Non-pigmented ciliary epithelial cell (primary cell): ENCODE results near the gene NPB.

Source experiments
- DNase-seq: peaks from one replicate; pipeline ENCODE4 v3.0.0-alpha.2; 2010; ENCODE audit warnings: low read depth

Gene NPB

DNA sequence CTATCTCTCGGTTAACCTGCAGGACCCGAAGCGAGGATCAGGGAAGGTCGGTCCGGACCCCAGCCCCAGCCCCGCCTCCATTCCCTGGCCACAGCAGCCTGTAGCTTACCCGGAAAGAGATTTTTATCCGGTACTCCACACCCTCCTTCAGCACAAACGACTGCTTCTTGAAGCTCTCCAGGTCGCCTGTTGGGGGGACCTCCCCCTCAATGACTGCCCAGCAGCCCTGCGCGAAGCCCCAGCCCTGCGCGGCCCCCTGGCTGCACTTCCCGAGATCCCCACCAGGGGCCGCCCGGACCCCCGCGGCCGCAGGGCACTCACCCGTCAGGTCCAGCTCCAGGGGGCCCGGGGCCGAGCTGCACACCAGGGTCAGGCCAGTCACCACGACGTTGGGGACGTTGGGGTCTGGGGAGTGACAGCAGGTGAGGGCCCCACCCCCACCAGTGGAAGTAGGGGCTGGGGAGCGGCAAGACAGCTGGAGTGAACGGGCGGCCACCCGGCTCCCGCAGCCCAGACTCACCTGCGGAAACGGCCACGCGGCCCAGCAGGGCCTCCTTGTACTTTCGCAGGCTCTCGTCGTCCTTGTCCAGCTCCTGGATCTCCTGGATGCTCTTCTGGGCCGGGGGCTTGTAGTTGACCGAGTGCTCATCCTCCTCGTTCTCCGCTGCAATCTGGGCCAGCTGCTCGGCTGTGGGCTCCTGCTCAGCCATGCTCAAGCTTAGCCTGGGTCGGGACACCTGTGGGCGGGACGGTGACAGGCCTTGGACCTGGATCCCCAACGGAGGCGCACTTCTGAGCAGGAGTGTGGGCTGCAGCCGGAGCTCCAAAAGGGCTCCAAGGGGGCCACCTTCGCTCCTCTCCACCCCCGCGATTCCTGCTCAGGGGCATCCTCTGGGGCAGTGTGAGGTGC is 32.6 kb upstream of the NPB start:
- DNase-seq = no peak

DNA sequence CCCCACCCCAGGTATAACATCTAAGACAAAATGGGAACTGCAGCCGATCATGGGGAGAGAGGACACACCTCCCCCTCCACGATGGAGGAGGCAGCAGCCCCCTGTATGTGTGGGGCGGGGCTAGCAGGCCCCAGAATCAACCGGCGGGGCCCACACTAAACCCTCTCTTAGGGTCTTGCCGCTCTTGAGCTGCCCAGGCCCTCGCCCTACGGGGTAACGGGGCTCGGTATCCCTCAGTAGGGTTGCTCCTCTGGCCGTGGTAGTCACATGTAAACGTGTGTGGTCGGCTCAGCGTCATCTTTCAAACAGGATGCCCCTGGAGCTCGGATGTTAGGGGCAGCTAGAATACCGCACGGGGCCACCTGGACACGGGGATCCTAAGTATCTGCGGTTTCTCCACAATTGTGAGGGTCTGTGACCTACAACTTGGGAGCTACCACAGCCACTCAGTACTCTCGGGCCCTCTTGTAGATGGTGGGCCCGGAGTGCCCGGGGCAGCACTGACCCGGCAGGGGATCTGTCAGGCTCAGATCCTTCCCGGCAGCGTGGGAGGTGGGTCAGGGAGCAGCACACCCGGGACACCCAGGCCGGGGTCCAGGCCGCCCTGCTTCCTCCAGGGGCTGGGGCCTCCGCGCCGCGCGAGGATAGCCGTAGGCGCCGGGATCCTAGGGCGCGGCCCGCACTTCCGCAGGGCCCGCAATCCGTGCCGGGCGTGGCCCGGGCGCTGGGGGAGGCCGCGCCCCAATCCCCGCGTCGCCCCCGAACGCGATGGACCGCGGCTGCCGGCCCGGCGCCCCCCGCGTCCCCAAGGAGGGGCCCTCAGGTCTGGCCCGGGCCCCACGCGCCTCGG is 31.7 kb upstream of the NPB start:
- no peak for DNase-seq

DNA sequence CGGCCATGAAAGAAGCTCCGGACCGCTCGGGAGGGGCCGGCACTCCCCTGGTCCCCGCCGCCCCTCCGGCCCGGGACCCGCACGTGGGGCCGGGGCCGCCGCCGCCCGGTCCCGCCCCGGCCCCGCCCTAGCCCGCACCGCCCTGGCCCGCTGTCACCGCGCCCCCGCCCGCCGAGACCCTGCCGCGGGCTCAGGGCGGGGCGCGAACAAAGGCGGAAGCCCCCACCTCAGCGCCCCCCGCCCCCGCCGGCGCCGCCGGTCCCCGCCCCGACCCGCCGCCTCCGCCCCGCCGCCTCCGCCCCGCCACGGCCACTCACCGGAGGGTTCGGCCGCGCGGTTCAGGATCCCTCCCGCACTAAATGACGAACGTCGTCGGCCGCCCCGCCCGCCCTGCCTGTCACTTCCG is 31.1 kb upstream of the NPB start, which contains the start of gene ARHGDIA:
TSS of gene ARHGDIA (minus strand) at position 357 of the 406 bp plus-strand sequence. CDS start 1,407 bp downstream, outside the sequence.
- DNase-seq = no peak

DNA sequence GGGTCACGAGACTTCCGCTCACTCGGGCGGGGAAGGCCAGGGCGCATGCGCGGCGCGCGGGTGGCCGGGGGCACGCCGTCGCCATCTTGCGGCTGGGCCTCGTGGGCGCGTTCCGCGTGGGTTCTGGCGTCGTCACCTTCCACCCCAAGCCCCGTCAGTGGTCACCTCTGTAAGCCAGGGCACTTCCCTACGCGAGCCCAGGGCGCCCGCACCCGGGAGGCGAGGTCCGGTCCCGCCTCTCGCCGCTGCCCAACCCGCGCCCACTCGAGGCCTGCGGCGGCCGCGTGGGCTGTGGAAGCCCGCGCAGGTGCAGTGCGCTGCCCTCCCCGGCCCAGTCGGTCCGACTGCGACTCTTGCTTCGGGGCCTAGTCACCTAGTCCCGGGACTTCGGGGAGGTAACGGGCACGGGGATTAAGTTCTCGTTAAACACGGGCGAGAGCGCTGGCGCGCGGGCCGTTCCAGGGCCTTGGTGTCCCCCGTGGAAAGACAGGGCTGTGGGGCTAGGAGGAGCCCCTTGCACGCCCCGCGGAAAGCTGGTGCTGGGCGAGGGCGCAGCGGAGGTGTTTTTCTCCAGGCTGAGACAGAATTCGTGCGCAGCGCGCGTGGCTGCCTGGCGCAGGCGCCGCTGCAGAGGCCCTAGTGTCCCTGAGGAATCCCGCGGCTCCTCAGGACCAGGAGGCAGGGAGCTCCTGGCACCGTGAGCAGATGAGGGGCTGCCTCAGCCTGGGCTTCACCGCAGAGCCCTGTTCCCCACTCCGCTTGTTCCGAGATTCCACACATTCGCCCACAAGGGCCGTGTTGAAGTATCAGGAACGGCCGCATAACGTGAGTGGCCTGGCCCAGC is 30.4 kb upstream of the NPB start:
- no peak for DNase-seq

DNA sequence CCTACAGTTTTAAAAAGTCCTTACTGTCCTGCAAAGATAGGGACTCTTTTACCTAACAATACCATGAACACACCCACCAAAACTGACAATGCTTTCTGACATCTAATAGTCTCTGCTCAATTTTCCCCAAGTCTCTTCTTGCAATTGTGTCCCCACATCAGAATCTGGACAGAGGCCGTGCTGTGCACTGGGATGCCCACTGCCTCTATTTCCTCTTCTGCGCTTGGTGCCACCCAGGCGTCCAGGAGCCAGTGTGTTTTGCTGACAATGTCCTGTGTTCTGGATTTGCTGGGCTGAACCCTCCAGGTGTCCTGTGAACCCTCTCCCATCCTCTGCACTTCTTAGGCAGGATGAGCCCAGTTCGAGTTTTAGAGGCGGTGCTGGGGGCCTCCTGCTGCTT is 24.5 kb upstream of the NPB start:
- no peak for DNase-seq

DNA sequence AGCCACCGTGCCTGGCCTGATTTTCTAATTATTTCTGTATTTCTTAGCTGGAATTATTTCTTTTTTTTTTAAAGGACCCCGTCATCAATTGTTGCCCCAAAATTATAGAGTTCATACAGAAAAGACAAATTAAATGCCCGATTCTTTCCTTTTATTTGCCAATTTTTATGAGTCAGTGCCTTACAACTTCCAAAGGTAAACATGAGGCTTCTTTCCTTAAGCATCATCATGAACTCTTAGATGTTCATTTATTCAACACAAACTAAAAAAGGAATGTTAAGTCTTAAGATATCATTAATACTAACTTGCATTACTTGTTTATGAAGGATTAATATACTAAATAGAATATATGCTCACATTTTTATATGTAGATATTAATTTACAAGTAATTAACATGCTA is 23.7 kb upstream of the NPB start:
- no peak for DNase-seq

DNA sequence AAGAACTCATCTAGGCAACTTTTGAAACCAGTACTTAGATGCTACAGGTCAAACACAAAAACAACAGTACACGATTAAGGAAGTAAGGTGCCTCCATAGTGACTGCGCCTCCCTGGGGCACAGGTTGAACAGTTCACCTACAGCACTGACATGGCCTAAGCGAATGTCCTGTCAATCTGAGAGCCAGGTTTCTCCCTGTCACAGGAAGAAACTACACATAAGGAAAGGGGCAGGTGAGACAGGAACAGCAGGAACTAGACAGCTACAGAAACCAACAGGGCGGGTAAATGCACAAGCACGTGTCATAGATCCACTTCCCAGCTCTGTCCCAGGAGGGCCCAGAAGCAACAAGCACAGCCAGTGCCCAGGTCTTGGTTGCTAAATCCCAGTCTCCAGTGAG is 22.9 kb upstream of the NPB start:
- DNase-seq = no peak

DNA sequence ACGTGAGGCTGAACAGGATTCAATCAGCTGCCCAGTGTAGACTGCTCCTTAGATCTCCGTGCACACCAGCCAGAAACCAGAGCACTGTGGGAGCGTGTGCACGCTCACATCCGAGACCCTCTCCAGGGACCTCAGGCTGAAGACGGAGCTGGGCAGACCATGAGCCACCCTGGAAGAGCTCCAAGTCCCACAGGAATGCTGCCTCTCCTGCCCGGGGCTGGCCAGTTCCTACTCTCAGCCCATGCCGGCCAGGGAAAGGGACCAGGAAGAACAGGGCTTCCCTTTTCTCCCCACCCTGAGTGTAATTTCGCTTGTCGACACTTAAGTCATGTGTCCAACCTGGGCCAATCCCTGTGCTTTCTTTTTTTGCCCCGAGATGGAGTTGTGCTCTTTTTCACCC is 17.5 kb upstream of the NPB start:
- no peak for DNase-seq

DNA sequence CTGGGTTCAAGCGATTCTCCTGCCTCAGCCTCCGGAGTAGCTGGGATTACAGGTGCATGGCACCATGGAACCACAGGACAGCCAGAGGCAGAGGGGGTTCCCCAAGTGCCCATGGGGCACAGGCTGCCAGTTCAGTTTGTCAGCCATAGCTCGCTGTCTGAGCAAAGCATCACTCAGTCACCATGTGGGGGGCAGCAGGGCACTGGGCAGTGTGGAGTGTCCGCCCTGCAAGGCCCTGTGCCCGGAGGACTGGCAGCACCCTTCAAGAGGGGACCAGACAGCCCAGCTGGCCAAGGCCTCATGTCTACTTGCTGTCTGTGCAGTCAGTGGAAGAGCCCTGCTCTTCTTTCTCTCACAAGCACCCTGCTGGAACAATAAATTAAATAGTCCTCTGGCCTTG is 17.1 kb upstream of the NPB start:
- DNase-seq = no peak

DNA sequence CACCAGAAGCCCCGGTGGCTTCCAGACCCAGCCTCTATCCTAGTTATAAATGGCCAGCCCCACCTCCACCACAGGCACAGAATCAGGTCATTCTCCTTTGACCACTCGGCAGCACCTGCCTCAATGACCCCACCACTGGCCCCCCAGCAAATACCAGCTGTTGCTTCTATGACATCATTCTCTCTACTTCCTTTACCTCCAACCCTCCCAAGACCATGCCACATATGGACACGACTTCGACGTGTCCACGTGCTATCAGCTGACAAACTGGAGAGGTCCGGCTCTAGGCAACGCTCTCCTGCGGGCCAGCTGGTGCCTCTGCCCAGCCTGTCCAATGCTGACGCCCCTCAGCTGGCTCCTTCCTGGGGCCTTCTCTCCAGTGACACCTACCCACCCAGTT is 16.6 kb upstream of the NPB start:
- DNase-seq = no peak

DNA sequence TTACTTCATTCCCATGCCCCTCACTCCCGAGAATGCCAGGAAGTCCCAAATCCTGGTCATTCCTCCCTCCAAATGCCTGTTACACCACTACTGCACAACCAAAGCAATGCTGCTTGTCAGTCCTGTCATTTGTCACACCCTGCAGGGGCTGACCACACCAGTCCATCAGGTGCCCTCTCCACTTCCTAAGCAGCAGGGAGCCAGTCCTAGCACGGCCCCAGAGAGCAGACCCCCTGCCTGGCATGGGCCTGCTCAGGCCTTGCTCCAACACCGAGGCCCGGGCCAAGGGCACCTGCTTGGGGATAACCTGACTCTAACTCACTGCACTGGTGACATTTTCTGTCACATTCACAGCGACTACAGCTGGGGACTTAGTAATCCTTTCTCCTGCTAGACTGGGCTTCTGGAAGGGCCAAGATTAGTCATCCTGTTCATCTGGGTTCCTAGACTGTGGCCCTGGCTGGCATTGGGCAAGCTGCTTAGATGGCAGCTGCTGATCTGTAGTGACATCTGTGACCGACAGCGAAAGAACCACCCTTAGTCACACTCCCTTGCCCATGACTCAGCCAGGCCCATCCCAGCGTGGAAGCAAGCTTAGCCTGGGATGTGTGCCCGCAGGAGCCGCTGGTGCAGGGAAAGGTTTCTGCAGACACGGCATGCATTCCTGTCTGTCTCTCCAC is 16.0 kb upstream of the NPB start:
- DNase-seq = no peak

DNA sequence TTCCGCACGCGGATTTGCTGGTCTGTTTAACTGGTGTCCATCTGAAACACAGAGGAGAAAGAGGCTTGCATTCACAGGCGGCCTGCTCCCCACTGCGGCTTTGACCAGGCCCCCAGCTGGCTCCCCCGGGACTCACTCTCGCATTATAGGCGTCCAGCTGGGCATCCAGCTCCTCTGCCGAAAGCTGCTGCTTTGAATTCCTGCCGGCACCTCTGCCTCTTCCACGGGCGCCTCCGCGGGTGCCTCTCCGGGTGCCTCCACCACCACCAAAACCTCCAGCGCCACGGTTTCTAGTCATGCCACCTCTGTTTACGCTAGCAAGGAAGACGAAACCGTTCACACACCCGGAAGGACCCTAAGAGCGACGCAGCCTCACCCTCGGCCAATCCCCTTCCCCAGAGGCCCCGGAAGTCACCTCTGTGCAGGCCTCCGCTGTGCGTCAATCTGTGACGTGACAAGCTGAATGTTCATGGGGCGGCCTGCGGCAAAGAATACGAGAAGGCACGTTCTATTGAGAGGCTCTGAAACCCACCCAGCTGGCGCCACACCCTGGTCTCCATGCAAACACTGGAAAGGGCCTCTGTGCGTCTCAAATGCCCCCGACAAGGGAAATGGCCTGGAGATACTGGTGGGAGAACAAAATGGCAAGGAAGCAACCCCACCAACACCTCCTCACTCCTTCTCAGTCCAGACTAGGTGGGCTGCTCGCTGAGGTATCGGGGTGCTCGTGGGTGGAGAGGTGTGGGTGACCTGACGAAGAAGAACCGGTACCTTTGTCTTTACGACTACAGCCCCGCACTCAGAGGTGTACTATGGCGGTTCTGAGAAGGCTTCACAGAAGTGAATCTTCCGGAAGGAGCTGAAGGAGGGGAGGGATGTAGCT is 13.7 kb upstream of the NPB start:
- DNase-seq = no peak

DNA sequence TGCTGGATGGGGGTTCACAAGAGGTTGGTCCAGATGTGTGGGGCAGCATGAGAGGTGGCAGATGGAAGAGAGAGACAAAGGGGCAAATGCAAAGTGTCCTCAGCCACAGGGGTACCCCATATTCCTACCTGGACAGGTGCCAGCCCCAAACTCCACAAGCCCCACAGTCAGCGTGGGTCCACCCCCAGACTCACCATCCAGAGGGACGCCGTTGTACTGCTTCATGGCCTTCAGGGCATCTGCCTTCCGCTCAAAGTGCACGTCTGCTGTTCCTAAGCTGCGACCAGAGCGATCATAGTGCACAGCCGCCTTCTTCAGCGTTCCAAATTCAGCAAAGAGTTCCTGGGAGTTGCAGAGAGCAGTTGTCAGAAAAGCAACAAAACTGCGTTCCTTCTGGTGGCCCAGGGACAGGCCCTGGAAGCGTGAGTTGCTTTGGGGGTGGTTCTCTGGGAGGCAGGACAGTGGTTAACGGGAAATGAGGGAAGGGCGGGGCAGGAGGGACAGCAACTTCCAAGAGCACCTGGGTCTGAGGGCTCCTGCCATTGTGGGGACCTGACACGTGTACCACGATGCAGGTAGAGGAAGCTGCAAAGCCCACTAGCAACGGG is 12.9 kb upstream of the NPB start:
- DNase-seq = no peak

DNA sequence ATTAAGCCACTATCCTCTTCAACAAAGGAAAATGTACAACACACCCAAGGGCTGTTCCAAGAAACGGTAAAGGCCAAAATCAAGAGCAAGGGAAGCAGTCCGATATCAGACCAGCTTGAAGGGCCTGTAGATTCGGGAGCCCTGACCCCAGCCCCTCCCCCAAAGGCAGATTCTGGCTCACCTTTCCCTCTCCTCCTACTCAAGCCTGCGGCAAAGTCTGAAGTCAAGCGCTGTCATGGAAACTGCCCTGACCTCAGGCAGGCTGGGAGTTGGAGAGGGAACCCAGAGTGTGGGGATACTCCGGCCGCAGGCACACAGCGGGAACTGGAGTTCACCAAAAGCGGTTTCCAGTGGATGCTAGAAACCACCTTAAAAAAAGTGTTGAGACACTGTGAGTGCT is 12.4 kb upstream of the NPB start:
- no peak for DNase-seq

DNA sequence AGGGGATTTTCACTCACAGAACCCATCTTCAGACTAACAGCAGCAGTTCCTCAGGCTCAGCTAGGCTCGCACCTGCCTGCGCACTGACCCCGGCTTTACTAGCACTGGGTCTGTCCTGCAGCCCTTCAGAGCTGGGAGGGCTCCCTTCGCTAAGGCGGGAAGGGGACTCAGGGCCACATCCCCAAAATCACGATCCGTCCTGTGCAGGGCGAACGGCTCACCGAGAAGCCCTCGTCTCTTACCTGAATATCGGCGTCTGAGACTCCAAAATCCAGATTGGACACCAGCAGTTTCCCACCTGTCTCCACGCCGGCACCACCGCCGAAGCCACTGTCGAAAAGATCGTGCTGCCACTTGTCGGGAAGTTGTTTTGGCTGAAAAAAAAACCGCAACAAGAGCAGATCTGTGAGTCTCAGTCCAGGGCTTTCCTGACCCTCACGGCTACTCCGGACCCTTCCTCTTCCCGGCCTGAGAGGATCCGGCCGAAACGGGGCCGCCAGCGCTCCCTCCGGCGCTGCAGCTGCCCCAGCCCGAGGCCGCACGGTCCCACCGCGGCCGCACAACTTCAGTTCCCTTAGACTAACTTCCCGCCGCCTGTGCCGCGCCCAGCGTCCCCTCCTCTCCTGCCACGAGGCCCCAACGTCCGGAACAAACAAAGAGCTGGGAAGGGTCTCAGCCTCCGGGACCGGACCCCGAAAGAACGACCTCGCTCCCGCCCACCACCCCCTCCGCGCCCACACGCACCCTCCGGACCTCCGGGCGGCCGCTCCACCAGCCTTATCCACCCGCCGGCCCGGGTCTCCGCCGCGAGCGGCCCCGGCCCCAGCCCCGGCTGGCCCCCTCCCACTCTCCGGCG is 11.4 kb upstream of the NPB start:
- no peak for DNase-seq

DNA sequence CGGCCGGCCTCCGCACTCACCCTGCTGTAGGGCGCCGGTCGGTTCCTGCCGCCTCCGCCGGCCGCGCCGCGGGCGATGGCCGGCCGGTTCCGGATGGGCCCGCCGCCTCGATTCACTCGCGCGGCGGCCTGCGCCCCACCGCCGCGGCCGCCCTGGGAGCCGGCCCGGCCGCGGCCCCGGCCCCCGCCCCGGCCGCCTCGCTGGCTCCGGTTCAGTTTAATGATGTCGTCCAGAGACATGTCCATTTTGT is 10.8 kb upstream of the NPB start:
- no peak for DNase-seq

DNA sequence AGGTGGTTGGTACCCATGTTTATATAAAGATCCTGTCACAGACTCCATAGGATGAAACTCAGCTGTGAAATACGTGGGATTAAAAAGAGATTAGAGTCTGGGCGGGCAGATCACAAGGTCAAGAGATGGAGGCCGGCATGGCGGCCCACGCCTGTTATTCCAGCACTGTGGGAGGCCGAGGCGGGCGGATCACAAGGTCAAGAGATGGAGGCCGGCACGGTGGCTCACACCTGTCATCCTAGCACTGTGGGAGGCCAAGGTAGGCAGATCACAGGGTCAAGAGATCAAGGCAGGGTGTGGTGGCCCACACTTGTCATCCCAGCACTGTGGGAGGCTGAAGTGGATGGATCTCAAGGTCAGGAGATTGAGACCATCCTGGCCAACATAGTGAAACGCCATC is 6.6 kb upstream of the NPB start:
- no peak for DNase-seq

DNA sequence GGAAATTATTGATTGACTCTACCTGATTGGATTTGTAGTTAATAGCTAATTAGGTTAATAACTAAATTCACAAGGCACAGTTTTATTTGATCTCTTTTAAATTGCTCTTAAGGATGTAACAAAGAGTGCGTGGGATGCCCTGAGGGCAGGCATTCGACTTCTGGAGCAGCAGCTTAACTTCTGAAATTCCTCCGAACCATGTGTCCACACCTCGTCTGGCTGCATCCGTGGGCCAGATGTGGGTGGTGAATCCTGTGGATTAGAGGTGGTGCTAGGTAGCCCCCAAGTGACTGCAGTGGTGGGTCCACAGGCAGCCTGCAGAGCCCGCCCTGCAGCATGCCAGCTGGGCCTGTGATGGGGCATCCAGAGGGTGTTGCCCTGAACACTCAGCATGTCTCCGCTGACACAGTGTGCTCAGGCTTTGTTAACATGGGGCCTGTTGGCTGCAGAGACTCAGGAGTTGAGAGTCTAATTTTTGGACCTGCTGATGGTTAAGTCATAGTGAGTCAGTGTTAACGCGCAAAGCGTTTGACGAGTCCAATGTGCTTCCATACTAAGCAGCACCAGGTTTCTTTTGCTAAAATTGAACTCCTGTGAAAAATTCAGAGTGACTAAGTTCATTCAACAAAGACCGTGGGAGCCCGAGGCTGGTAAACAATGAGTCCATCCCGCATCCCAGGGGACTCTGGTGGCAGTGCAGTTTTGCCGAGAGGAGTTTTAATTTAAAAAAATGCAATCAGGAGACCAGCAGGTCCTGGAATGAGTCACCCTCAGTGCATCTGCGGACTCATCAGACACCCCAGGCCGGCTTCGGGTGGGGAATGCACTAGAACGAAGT is 3.8 kb upstream of the NPB start:
- DNase-seq = peak; percentile 82

DNA sequence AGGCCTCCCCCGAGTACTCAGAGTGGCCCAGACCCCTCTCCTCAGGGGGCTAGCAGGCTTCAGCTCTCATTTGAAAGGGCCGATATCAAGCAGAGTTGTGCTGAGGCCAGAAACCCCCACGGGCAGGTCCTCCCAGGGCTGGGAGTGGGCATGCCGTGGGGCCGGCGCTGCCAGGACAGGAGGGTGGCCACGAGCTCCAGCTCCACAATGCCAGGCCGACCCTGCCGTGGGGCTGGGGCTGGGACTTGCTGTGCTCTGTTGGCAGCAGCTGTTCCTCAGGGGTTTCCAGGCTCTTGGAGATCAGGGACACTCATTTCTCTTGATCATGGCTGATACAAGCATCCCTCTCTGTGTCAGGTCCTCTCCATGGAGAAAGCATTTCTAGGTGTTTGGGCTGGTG is 3.2 kb upstream of the NPB start:
- DNase-seq = no peak
